HEK293 (cell line): ENCODE measurements around the gene ZSCAN10.
"Not testable (repeated sequence)": the region's sequence is repeated elsewhere in the genome, so short reads cannot be mapped to it uniquely, and the experiment has no call there.

Experiments used
- ATF2 ChIP-seq: fragments of 450-650 bp; formaldehyde crosslinking; IDR thresholded peaks from 2 replicates; pipeline ENCODE4 v1.5.1; 2016; ENCODE audit warnings: missing biosample characterization, missing genetic modification characterization, low read depth
- EGR2 ChIP-seq: fragments of 450-650 bp; formaldehyde crosslinking; IDR thresholded peaks from 2 replicates; pipeline ENCODE4 v1.5.1; 2016; ENCODE audit warnings: low read depth, missing biosample characterization, missing genetic modification characterization
- ZFP41 ChIP-seq: fragments of 450-650 bp; formaldehyde crosslinking; IDR thresholded peaks from 2 replicates; pipeline ENCODE4 v1.5.1; 2016; ENCODE audit warnings: missing biosample characterization, missing genetic modification characterization, borderline replicate concordance

- TF ChIP-seq EGR2 (tag by site-specific recombination); ATF2 (tag by site-specific recombination); ZFP41: not testable (repeated sequence)
Measured at GRCh38 chr16:3072576-3073263, 26.4 kb downstream of the ZSCAN10 start.
